Measurements from ENCODE around the gene DIAPH3.

The DIAPH3 gene

GRCh38 chr13:60028021-60028420 is 135.7 kb downstream of the DIAPH3 start:
- Histone ChIP-seq H3K36me3 (ENCODE audit: control insufficient read depth, insufficient read depth, low read length) (no peaks in the 10 kb centered on the region), H3K27me3 (ENCODE audit: control insufficient read depth, insufficient read depth, low read length, poor library complexity, severe bottlenecking) (no peaks in the 10 kb centered on the region), H3K9me3 (ENCODE audit: control insufficient read depth, low read length) (no peaks in the 10 kb centered on the region), H3K27ac (ENCODE audit: insufficient read depth, low read depth, low read length, poor library complexity, severe bottlenecking) (no peak overlapping the region), H3K4me1 (ENCODE audit: control insufficient read depth, insufficient read depth, low read length) (no peaks in the 10 kb centered on the region), H3K4me3 (ENCODE audit: insufficient read depth, low read depth, low read length) (no peak overlapping the region)
- 94 to 95% methylated on average over 3 of the region's 3 CpGs for WGBS, 2 experiments

GRCh38 chr13:60026286-60026685 is 137.4 kb downstream of the DIAPH3 start:
- Histone ChIP-seq H3K4me3 (ENCODE audit: insufficient read depth, low read depth, low read length) (no peak overlapping the region), H3K4me1 (ENCODE audit: control insufficient read depth, insufficient read depth, low read length) (no peaks in the 10 kb centered on the region)
- WGBS, 2 experiments, result 75 to 100% methylated on average over 2 to 3 of the region's 3 CpGs

GRCh38 chr13:60020288-60020687 is 143.4 kb downstream of the DIAPH3 start:
- no peak overlapping the region for H3K4me3 ChIP-seq (ENCODE audit: insufficient read depth, low read depth, low read length)
- no peaks in the 10 kb centered on the region for H3K4me1 ChIP-seq (ENCODE audit: control insufficient read depth, insufficient read depth, low read length)
- H3K9me3 ChIP-seq (ENCODE audit: control insufficient read depth, low read length), result no peaks in the 10 kb centered on the region
- no peaks in the 10 kb centered on the region for H3K27me3 ChIP-seq (ENCODE audit: control insufficient read depth, insufficient read depth, low read length, poor library complexity, severe bottlenecking)
- H3K27ac ChIP-seq (ENCODE audit: insufficient read depth, low read depth, low read length, poor library complexity, severe bottlenecking), result no peak overlapping the region
- 90 to 92% methylated on average over 3 of the region's 3 CpGs for WGBS, 2 experiments
- H3K36me3 ChIP-seq (ENCODE audit: control insufficient read depth, insufficient read depth, low read length), result no peaks in the 10 kb centered on the region

More at GRCh38 chr13:60026286-60026685, 137.4 kb downstream of the DIAPH3 start:
- Histone ChIP-seq H3K27me3 (ENCODE audit: control insufficient read depth, insufficient read depth, low read length, poor library complexity, severe bottlenecking) (no peaks in the 10 kb centered on the region), H3K27ac (ENCODE audit: insufficient read depth, low read depth, low read length, poor library complexity, severe bottlenecking) (no peak overlapping the region), H3K9me3 (ENCODE audit: control insufficient read depth, low read length) (no peaks in the 10 kb centered on the region), H3K36me3 (ENCODE audit: control insufficient read depth, insufficient read depth, low read length) (no peaks in the 10 kb centered on the region)

GRCh38 chr13:60019119-60019993 is 144.4 kb downstream of the DIAPH3 start:
- Histone ChIP-seq H3K27me3 (ENCODE audit: control insufficient read depth, insufficient read depth, low read length, poor library complexity, severe bottlenecking) (no peaks in the 10 kb centered on the region), H3K27ac (ENCODE audit: insufficient read depth, low read depth, low read length, poor library complexity, severe bottlenecking) (no peak overlapping the region), H3K4me3 (ENCODE audit: insufficient read depth, low read depth, low read length) (no peak overlapping the region), H3K4me1 (ENCODE audit: control insufficient read depth, insufficient read depth, low read length) (no peaks in the 10 kb centered on the region), H3K36me3 (ENCODE audit: control insufficient read depth, insufficient read depth, low read length) (no peaks in the 10 kb centered on the region), H3K9me3 (ENCODE audit: control insufficient read depth, low read length) (no peaks in the 10 kb centered on the region)
- 95 to 100% methylated on average over 3 to 6 of the region's 6 CpGs for WGBS, 2 experiments

GRCh38 chr13:60018536-60018935 is 145.2 kb downstream of the DIAPH3 start:
- no peaks in the 10 kb centered on the region for H3K4me1 ChIP-seq (ENCODE audit: control insufficient read depth, insufficient read depth, low read length)
- no peak overlapping the region for H3K27ac ChIP-seq (ENCODE audit: insufficient read depth, low read depth, low read length, poor library complexity, severe bottlenecking)
- WGBS, 2 experiments, result 100% methylated on average over 1 of the region's 1 CpG
- H3K36me3 ChIP-seq (ENCODE audit: control insufficient read depth, insufficient read depth, low read length), result no peaks in the 10 kb centered on the region
- no peaks in the 10 kb centered on the region for H3K9me3 ChIP-seq (ENCODE audit: control insufficient read depth, low read length)
- H3K4me3 ChIP-seq (ENCODE audit: insufficient read depth, low read depth, low read length), result no peak overlapping the region
- H3K27me3 ChIP-seq (ENCODE audit: control insufficient read depth, insufficient read depth, low read length, poor library complexity, severe bottlenecking), result no peaks in the 10 kb centered on the region

GRCh38 chr13:60016229-60016628 is 147.5 kb downstream of the DIAPH3 start:
- WGBS, 2 experiments, result 92 to 98% methylated on average over 2 to 3 of the region's 4 CpGs

DNA sequence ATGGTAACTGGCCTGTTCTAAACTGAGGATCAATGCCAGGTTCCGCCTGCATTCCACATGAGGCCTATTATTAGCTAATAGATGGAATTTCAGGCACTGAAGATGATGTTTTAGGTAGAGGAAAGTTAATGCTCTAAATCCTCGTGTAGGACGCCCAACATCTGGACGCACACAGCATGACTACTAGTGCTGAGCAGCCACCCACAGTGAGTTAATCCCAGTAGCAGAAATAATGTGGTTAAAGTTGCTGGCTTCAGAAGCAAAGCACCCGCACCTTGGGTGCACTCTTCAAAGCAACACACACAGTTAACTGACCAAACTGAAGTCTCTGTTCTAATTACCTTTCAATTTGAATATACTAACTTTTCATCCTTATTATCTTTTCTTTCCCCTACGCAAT is 150.6 kb downstream of the DIAPH3 start:
- no peaks in the 10 kb centered on the region for H3K4me1 ChIP-seq (ENCODE audit: control insufficient read depth, insufficient read depth, low read length)
- no peaks in the 10 kb centered on the region for H3K36me3 ChIP-seq (ENCODE audit: control insufficient read depth, insufficient read depth, low read length)
- 69 to 85% methylated on average over 5 to 6 of the region's 6 CpGs for WGBS, 2 experiments
- no peak overlapping the region for H3K27ac ChIP-seq (ENCODE audit: insufficient read depth, low read depth, low read length, poor library complexity, severe bottlenecking)
- no peaks in the 10 kb centered on the region for H3K9me3 ChIP-seq (ENCODE audit: control insufficient read depth, low read length)
- H3K27me3 ChIP-seq (ENCODE audit: control insufficient read depth, insufficient read depth, low read length, poor library complexity, severe bottlenecking), result no peaks in the 10 kb centered on the region
- H3K4me3 ChIP-seq (ENCODE audit: insufficient read depth, low read depth, low read length), result no peak overlapping the region

More at GRCh38 chr13:60016229-60016628, 147.5 kb downstream of the DIAPH3 start:
- no peak overlapping the region for H3K4me3 ChIP-seq (ENCODE audit: insufficient read depth, low read depth, low read length)
- no peaks in the 10 kb centered on the region for H3K36me3 ChIP-seq (ENCODE audit: control insufficient read depth, insufficient read depth, low read length)
- H3K4me1 ChIP-seq (ENCODE audit: control insufficient read depth, insufficient read depth, low read length), result no peaks in the 10 kb centered on the region
- H3K9me3 ChIP-seq (ENCODE audit: control insufficient read depth, low read length), result no peaks in the 10 kb centered on the region
- H3K27ac ChIP-seq (ENCODE audit: insufficient read depth, low read depth, low read length, poor library complexity, severe bottlenecking), result no peak overlapping the region
- H3K27me3 ChIP-seq (ENCODE audit: control insufficient read depth, insufficient read depth, low read length, poor library complexity, severe bottlenecking), result no peaks in the 10 kb centered on the region

DNA sequence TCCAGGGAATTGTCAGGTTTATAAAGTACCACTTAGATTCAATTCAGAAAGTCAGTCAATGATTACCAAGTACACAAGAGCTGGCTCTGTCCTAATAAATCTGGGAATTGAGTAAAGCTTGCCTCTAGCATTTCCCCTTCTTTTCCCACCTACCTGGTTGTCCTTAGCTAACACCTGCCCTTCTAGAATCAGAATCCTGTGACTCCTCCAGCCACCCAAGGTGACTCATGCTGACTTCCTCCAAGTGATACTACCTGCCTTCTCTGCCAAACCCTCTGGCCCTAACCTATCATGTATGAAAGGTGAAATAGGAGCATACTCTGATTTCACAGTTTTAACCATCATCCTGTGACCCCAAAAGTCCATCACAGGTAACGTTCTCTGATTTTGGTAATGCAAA is 151.2 kb downstream of the DIAPH3 start:
- H3K36me3 ChIP-seq (ENCODE audit: control insufficient read depth, insufficient read depth, low read length), result no peaks in the 10 kb centered on the region
- 96 to 100% methylated on average over 1 of the region's 1 CpG for WGBS, 2 experiments
- no peaks in the 10 kb centered on the region for H3K9me3 ChIP-seq (ENCODE audit: control insufficient read depth, low read length)
- H3K27me3 ChIP-seq (ENCODE audit: control insufficient read depth, insufficient read depth, low read length, poor library complexity, severe bottlenecking), result no peaks in the 10 kb centered on the region
- H3K4me1 ChIP-seq (ENCODE audit: control insufficient read depth, insufficient read depth, low read length), result no peaks in the 10 kb centered on the region
- no peak overlapping the region for H3K4me3 ChIP-seq (ENCODE audit: insufficient read depth, low read depth, low read length)
- H3K27ac ChIP-seq (ENCODE audit: insufficient read depth, low read depth, low read length, poor library complexity, severe bottlenecking), result no peak overlapping the region

DNA sequence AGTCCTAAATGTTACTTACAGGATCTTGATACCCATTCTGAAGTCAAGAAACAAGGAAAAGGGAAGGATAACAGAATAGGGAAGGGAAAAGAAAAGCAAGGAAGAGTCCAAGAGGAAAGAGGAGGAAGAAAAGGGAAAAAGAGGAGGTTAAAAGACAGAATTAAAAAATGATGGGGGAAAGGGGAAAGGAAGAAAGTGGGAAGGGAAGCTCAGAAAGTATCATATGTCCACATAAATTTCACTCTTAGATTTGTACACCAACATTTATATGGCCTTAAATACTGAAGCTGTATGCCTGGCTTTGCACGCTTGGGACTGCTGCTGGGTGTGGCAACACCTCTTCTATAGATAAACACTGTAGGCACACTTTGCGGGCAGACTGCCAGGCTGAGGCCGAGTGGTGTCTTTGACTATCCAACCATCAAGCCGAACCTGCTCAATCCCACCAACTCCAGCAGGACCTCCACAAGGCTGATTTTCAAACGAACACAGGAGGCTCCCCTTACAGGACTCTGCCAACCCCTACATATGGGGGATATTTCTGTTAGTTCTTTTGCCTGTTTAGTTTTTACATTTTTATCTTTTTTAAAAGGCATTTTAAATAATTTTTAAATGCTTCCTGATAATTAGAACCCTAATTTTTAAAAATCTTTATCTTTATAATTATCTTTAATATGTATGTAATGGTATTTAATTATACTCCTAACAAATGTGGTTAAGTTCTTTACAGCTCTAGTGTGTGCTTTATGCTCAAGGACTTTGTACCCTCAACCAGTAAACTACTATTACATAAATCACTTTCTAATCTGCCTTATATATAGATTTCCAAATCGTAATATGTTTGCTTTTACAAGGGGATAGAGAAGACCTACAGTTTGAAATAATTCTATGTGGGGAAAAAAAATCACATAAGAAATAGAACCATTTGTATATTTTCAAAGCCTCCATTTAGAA is 154.2 kb downstream of the DIAPH3 start:
- H3K4me3 ChIP-seq (ENCODE audit: insufficient read depth, low read depth, low read length), result no peak overlapping the region
- no peaks in the 10 kb centered on the region for H3K9me3 ChIP-seq (ENCODE audit: control insufficient read depth, low read length)
- no peaks in the 10 kb centered on the region for H3K27me3 ChIP-seq (ENCODE audit: control insufficient read depth, insufficient read depth, low read length, poor library complexity, severe bottlenecking)
- no peak overlapping the region for H3K27ac ChIP-seq (ENCODE audit: insufficient read depth, low read depth, low read length, poor library complexity, severe bottlenecking)
- 79 to 95% methylated on average over 4 to 5 of the region's 6 CpGs for WGBS, 2 experiments
- H3K36me3 ChIP-seq (ENCODE audit: control insufficient read depth, insufficient read depth, low read length), result no peaks in the 10 kb centered on the region
- H3K4me1 ChIP-seq (ENCODE audit: control insufficient read depth, insufficient read depth, low read length), result no peaks in the 10 kb centered on the region

GRCh38 chr13:60001889-60002288 is 161.8 kb downstream of the DIAPH3 start:
- no peaks in the 10 kb centered on the region for H3K36me3 ChIP-seq (ENCODE audit: control insufficient read depth, insufficient read depth, low read length)
- no peaks in the 10 kb centered on the region for H3K4me1 ChIP-seq (ENCODE audit: control insufficient read depth, insufficient read depth, low read length)

More at GRCh38 chr13:60001889-60002288, 161.8 kb downstream of the DIAPH3 start:
- Histone ChIP-seq H3K27ac (ENCODE audit: insufficient read depth, low read depth, low read length, poor library complexity, severe bottlenecking) (no peak overlapping the region), H3K4me3 (ENCODE audit: insufficient read depth, low read depth, low read length) (no peak overlapping the region), H3K9me3 (ENCODE audit: control insufficient read depth, low read length) (no peaks in the 10 kb centered on the region), H3K27me3 (ENCODE audit: control insufficient read depth, insufficient read depth, low read length, poor library complexity, severe bottlenecking) (no peaks in the 10 kb centered on the region)
- WGBS, 2 experiments, result 80 to 93% methylated on average over 2 of the region's 2 CpGs

Data from ectodermal cell (in vitro differentiated cells).